AG08395 (cell line): ENCODE data around the gene LMF2.
"Not testable (repeated sequence)": the region's sequence is repeated elsewhere in the genome, so short reads cannot be mapped to it uniquely, and the experiment has no call there.

Source experiments
- DNase-seq: peaks from one replicate; pipeline ENCODE4 v3.0.0; 2012; ENCODE audit warnings: mixed read lengths, low spot score

The LMF2 gene

DNA sequence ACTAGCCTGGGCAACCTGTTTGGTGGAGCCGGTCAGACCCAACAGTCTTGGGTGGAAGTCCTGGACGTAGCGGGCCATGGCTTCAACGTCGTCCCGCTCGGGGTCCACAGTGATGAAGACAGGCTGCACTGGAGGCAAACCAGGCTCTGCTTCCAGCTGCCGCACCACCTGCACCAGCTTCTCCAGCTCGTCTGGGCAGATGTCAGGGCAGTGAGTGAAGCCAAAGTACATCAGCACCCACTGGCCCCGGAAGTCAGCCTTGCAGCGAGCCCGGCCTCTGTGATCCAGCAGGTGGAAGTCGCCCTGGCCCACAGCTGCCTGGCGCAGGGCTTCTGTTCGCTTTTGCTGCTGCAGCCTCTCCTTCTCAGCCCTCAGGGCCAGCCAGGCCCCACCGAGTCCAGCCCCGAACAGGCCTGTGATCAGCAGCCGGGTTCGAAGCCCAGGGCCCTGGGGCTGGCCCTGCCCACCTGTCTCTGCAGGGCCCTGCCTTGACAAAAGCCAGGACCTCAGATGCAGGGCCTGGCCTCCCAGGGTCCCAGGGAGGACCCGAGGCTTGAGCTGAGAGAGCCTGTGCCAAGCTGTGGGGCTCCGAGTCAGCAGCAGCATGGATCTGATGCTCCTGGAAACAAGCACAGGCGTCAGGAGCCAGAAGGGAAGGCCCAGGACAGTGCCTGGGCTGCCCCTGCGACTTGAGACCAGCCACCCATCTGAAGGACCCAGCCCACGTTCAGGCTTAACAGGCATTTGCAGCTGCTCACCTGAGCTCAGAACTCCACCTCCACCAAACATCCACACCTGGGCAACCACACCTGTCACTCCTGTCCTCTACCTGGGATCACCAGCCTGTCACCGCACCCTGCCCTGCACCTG, 16.5 kb upstream of the LMF2 start:
- no peak for DNase-seq

DNA sequence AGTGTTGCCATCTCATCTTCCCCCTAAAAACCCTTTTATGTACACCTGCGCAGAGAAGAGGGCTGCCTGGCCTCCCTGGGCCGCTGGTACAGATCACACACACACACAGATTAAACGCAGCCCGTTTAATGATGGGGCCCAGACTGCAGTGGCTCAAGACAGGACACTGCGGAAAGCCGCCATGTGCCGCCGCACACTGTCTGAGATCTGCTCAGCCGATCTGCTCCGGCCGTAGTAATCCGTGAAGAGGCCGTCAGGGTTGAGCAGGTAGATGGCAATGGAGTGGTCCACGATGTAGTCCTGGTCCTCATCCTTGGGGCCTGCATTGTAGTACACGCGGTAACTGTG, 15.9 kb upstream of the LMF2 start:
- DNase-seq: no peak

DNA sequence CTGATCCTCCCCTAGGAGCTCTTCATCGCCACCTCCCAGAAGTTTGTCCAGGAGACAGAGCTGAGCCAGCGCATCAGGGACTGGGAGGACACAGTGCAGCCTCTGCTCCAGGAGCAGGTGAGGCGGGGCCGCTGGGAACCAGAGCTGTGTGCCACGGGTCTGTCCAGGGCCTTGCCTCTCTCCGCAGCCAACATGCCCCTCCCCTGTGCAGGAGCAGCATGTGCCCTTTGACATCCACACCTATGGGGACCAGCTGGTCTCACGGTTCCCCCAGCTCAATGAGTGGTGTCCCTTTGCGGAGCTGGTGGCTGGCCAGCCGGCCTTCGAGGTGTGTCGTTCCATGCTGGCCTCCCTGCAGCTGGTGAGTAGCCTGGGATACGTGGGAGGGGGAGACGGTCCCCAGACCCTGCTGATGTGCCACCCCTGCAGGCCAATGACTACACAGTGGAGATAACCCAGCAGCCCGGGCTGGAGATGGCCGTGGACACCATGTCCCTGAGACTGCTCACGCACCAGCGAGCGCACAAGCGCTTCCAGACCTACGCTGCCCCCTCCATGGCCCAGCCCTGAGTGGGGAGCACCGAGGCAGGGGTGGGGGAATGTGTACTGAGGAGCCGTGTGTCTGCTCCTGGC, 15.4 kb upstream of the LMF2 start:
- no peak for DNase-seq

DNA sequence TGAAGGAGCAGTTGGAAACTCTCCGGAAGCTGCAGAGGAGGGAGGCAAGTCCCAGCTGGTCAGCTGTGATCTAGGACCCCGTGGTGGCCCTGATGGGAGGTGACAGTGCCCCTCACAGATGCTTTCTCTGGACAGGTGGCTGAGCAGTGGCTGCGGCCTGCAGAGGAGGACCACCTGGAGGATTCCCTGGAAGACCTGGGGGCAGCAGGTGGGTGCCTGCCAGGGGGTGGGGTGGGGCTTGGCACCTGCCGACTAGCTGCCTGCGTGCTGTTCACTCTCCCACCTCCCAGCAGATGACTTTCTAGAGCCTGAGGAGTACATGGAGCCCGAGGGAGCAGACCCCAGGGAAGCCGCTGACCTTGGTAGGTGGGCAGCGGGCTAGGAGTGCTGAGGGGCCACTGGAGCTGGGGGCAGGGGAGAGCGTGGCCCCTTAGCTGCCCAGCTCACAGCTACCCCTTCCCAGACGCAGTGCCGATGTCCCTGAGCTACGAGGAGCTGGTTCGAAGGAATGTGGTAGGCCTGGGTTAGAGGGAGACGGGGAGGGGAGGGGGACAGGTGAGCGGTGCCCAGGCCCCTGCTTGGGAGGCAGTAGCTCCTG, 14.8 kb upstream of the LMF2 start:
- no peak for DNase-seq

DNA sequence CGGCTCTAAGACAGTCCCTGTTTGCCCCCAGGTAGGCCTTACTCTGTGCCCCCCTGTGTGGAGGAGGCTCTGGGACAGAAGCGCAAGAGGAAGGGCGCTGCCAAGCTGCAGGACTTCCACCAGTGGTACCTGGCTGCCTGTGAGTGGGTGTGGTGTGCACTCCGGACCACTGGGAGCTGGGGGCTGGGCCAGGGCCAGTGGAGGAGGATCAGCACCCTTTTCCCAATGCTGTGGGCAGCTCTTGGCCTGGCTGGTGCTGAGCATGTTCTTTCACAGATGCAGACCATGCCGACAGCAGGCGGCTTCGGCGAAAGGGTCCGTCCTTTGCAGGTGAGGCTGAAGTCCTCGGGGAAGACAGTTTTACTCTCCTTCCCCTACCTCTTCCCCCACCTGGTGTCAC, 14.2 kb upstream of the LMF2 start:
- no peak for DNase-seq

DNA sequence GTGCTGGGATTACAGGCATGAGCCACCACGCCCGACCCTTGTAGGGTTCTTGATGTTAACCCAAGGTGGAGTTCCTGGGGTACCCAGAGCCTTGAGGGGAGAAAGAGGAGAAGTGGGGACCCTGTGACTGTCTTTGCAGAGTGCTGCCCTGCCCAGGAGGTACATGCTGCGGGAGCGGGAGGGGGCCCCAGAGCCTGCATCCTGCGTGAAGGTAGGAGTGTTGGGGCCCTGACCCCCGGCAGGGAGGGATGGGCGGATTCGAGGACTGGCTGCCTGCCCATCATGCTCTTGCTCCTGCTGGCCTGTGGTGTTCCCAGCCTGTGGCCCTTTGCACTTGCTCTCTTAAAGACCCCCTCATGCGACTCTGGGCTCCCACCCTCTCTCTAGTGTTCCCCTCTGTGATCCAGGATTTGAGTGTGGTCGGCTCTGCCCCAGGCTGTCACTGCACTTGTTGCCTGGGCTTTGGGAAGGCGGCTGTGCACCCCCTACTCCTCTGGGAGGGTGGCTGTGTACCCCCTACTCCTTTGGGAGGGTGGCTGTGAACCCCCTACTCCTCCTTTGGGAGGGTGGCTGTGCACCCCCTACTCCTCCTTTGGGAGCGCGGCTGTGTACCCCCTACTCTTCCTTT, 13.4 kb upstream of the LMF2 start:
- no peak for DNase-seq

DNA sequence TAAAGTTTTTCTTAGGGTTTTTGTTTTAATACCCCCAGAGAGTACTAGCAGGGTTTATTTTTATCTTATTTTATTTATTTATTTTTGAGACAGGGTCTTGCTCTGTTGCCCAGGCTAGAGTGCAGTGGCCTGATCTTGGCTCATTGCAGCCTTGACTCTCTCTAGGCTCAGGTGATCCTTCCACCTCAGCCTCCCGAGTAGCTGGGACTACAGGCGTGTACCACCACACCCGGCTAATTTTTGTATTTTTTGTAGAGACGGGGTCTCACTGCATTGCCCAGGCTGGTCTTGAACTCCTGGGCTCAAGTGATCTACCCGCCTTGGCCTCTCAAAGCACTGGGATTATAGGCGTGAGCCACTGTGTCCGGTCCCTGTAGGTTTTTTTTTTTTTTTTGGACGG, 12.7 kb upstream of the LMF2 start:
- DNase-seq: not testable (repeated sequence)

DNA sequence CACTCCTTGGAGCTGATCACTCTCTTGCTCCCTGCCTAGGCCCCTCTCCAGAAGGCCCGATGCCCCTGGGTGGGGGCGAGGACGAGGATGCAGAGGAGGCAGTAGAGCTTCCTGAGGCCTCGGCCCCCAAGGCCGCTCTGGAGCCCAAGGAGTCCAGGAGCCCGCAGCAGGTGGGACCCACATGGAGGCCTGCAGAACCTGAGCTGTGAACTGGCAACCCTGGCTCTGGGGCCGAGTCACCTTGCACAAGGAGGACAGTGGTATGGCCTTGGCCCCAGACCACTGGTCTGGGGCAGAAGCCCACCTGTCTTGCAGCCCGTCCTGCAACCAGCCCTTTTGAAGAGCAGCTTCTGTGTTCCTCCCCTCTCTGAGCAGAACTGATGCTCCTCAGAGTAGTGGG, 11.6 kb upstream of the LMF2 start:
- DNase-seq: no peak

DNA sequence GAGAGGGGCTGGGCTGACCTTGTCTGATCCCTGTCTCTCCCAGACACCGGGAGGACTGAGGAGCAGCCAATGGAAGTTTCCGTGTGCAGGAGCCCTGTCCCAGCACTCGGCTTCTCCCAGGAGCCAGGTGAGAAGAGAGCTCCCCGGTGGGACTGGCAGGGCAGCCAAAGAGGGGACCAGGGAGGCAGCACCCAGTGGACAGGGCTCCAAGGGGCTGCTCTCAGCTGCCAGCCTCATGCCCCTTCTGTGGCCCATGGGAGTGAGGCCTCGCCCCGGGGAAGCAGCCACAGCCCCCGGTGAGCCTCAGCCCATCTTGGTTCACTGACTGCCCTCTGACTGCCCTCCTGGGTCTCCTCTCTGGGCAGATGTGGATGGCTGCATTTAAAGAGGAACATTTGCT, 11.1 kb upstream of the LMF2 start:
- no peak for DNase-seq

DNA sequence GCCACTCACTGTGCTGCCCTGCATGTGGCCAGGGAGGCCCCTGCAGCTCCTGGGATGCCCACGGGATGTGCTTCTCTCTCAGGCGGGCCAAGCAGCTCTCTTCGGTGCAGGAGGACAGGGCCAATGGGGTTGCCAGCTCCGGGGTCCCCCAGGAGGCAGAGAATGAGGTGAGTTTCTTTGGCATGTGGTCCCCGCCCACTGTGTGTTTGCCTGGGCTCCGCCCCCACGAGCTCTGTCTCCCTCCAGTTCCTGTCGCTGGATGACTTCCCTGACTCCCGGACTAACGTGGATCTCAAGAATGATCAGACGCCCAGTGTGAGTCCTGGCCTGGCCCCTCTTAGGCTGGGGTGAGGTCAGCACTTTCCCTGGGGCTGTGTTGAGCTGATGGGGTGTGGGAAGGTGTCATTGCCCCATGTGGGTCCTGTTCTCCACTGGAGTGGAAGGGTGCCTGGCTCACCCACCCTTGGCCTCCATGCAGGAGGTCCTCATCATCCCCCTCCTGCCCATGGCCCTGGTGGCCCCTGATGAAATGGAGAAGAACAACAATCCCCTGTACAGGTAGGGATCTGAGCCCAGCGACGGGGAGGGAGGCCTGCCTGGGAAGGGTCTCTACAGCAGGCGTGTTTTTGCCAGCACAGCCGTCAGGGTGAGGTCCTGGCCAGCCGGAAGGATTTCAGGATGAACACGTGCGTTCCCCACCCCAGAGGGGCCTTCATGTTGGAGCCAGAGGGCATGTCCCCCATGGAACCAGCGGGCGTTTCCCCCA, 10.2 kb upstream of the LMF2 start:
- no peak for DNase-seq

DNA sequence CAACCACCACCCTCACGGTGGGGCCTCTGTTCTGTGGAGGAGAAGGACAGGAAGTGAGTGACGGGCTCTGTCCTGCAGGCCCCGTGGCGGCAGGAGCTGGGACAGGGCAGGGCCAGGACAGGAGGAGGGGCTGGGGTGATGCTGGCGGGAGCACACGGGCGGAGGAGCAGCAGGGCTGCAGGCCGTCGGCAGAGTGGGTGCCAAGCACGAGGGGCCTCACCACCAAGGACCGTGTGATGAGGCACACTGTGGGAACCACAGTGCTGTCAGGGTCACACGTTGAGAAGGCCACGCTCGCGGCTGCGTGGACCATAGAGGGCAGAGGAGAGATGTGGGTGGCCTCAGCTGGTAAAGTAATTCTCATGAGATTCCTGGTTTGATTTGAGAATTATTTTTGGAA, 9.4 kb upstream of the LMF2 start:
- no peak for DNase-seq

DNA sequence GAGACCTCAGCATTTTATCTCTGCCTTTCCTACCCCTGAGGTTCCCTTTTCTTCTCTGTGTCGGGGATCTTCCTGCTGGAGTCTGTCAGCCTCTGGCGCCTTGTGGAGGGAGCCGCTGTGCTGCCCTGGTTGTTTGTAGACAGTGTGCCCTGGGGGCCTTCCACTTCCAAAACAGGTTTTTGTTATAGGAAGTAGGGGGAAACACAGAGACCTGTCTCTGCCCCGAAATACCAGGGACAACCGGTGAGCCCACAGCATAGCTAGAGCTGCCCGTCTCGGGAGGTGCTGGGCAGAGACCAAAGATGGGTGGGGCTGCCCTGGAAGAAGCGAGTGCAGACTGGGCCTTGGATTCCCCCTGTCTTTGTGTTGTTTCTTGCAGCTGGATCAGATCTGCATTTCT, 8.6 kb upstream of the LMF2 start:
- no peak for DNase-seq

DNA sequence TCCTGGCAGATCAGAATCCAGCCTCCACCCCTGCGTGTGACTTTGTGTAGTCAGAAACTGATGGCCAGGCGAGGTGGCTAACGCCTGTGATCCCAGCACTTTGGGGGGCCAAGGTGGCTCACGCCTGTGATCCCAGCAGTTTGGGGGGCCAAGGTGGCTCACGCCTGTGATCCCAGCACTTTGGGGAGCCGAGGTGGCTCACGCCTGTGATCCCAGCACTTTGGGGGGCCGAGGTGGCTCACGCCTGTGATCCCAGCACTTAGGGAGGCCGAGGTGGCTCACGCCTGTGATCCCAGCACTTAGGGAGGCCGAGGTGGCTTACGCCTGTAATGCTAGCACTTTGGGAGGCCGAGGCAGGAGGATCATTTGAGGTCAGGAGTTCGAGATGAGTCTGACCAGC, 5.7 kb upstream of the LMF2 start:
- DNase-seq: no peak

DNA sequence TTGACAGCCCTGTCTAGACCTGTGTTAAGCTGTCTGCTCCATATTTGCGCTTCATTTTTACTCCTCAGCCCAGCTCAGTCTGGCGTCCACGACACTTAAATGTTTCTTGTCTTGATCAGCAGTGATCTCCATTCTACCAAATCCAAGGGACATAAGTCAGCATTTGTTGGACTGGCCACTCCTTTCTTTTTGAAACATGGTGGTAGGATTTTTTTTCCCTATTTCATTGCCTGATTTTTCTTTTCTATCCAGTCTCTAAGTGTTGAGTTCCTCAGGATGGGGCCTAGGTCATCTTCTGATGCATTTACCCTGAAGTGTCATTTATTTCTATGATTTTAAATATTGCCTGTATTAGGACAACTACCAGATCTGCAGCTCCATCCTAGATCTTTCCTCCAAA, 1.4 kb upstream of the LMF2 start:
- no peak for DNase-seq

DNA sequence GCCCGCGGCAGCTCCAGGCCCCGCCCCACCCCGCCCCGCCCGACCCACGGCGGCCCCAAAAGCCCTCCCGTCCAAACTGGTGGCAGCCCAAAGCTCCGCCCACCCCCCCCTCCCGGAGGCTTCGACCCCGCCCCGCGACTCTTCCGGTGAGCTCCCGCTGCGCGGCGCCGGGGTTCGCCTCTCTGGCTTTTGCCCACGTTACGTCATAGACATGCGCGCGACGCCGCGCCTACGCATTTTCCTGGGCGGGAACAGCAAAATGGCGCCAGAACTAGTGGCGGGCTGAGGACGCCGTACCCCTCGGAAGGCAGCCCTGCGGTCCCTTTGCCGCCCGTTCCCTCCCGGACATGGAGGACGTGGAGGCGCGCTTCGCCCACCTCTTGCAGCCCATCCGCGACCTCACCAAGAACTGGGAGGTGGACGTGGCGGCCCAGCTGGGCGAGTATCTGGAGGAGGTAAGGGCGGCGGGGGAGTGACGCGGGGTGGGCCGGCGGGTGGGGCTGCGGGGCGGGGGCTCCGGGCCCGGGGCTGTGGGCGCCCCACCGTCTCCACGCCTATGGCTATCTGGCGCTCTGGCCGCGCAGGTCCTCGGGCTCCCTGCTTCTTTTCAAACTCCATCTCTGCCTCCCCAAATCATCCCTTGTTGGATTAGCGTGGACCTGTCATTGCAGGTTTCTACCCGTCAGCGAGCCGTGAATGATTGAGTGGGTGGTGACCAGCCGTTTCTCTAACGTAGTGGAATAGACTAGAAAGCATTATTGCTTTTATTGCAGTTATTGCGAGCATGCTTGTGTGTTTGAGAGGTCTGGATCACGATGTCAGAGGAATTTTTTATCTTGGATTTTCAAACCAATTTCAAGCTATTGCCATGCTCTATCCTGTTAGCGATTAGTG, 736 bp upstream of the LMF2 start, which contains the start of gene NCAPH2:
Gene NCAPH2 (plus strand): TSS at position 234 of the 894 bp plus-strand sequence. CDS start 114 bp downstream, at position 348.
- DNase-seq: peak; percentile 100

DNA sequence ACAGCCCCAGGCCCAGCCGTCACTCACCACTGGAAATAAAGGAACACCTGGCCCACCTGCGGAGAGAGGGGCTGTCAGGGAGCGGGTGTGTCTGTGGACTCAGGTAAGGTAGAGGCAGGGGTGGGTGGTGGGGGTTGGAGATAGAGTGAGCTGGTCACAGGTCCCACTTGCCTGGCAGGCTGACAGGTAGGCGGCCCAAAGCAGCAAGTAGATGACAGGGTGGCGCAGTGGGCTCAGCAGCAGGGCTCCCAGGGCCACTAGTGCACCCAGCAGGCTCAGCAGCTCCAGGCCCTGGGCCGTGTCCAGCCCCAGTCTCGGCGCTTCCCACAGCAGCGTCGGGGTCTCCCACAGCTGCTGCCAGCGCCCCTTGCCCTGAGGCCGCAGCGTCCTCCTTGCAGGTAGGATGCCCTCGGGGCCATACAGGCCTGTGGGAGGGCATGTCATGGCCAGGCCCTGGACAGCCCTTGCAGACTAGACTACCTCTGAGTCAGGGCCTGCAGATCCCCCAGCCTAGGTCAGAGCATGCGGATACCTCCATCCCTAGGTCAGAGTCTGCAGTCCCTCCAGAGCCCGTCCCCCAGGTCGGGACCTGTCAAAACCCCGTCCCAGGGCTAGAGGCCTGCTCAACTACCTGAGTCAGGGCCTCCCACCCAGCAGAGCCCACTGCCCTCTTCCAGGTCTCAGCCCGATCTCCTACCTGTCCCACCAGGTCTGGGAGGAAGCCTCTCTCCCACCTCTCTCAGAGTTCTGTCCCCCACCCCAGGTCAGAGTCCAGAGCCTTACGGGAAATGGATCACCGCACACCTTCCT, 686 bp downstream of the LMF2 start:
- no peak for DNase-seq

DNA sequence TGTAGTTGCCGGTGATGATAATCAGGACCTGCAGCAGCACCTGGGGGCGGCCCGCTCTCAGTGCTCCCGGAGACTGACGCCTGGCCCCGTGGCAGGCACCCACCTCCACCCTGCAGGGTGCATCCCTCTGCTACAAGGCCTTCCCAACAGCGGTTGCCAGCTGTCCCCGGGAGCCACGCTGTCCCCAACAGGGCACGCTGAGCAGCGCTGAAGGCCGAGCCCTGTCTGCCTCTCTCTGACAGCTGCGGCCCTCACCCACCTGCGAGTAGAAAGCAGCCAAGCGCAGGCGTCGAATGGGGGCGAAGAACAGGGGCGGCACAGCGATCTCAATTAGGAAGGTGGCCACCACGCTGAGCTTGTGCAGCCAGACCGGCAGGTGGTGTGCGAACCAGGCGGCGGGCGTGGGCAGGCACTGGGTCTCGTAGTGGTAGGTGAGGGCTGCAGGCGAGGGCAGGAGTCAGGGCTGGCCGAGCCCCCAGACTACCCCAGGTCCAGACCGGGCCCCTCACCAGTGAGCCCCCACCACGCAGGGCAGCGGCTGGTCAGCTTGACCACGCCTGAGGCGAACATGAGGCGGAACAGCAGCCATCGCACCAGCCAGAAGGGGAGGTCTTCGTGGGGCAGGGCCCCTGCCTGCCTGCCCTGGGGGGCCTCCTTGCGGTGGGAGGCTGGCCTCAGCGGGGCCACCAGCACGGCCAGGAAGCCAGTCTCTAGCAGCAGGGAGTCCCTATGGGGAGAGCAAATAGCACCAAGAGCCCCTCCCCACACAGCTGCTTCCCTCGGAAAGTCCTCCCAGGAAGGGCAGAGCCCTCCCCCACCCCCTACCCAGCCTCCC, 1.5 kb downstream of the LMF2 start:
- no peak for DNase-seq

DNA sequence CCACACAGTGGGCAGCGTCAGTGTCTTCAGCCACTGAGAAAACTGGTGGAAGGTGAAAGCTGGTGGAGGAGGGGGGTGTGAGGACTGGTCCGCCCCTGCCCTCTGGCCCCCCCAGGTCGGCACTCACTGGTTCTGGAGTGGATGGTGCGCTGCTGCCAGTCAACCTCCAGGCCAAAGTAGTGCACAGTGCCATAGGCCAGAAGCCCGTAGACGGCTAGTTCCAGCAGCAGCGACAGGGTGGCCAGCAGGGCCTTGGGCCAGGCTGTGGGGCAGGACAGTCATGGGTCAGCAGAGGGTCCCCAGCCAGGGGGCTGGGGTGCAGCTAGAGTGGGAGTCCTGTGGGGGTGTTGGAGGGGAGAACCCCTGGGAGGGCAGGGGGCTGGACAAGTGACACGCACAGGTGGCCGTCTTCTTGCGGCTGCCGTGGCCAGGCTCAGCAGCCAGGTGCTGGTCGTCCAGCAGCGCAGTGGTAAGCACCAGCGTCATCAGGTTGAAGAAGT, 2.2 kb downstream of the LMF2 start:
- no peak for DNase-seq
